Sigmoid colon (tissue), 7 donors: ENCODE data around the gene FBXO2. TPM values are rescaled to one million over a fixed set of nuclear protein-coding genes. Genes with fewer than 3 reads are reported as not detected.

Experiments
- DNase-seq: peaks from one replicate; pipeline ENCODE4 v3.0.0-alpha.2; 2019
- H3K27ac ChIP-seq, 4 donors: fragments of 200-600 bp; sonication (generic); one replicate each; pipeline ENCODE4 v1.5.1; 2016 to 2019; ENCODE audit warnings: mild to moderate bottlenecking in 1 of 4
- H3K27me3 ChIP-seq, 3 donors: fragments of 200-600 bp; sonication (generic); one replicate each; pipeline ENCODE4 v1.5.1; 2019; ENCODE audit warnings: mild to moderate bottlenecking in 1 of 3
- H3K36me3 ChIP-seq, 4 donors: fragments of 200-600 bp; sonication (generic); one replicate each; pipeline ENCODE4 v1.5.1; 2016 to 2019
- H3K4me1 ChIP-seq, 4 donors: fragments of 200-600 bp; sonication (generic); one replicate each; pipeline ENCODE4 v1.5.1; 2017 to 2019
- H3K4me3 ChIP-seq, 4 donors: fragments of 200-600 bp; sonication (generic); one replicate each; pipeline ENCODE4 v1.5.1; 2017 to 2019; ENCODE audit warnings: mild to moderate bottlenecking in 2 of 4, moderate library complexity in 1 of 4
- H3K9me3 ChIP-seq, 4 donors: fragments of 200-600 bp in 3 of 4; sonication (generic) in 3 of 4; one replicate each; pipeline versions ENCODE4 v1.5.1 to v1.6.1; 2013 to 2019
- CTCF ChIP-seq, 4 experiments: fragments of 450-650 bp in 3 of 4; fragments of 200-600 bp in 1 of 4; IDR thresholded peaks; one replicate each; pipeline ENCODE4 v1.5.1; 2016 to 2019; ENCODE audit warnings: antibody characterized with exemption in 4 of 4, mild to moderate bottlenecking in 3 of 4, moderate library complexity in 2 of 4
- EP300 ChIP-seq, 4 donors: sonication (generic); formaldehyde crosslinking; IDR thresholded peaks; one replicate each; pipeline ENCODE4 v1.6.1; 2017; ENCODE audit warnings: antibody characterized with exemption in 4 of 4
- POLR2A ChIP-seq, 2 donors: fragments of 450-650 bp; IDR thresholded peaks; one replicate each; pipeline ENCODE4 v1.6.1; 2016; ENCODE audit warnings: antibody characterized with exemption in 2 of 2, mild to moderate bottlenecking in 2 of 2, moderate library complexity in 2 of 2
- POLR2AphosphoS5 ChIP-seq, 4 donors: sonication (generic); formaldehyde crosslinking; IDR thresholded peaks; one replicate each; pipeline ENCODE4 v1.6.1; 2017; ENCODE audit warnings: antibody characterized with exemption in 4 of 4
- WGBS, 2 donors: extraction: QIAGEN DNeasy Blood & Tissue Kit; methylation state at CpG; one replicate each; pipeline ENCODE4 v1.1.7; 2013; 5-methylcytosine and 5-hydroxymethylcytosine counted together
- intact Hi-C: fragments of 100-400 bp; cut with DNase I; formaldehyde crosslinking; loops from one replicate; pipeline ENCODE4 v1.15.1; 2023
- polyA plus RNA-seq, 3 donors: library from polyadenylated mRNA; stranded (reverse); fragments of 200-250 nt; gene quantifications; one replicate each; pipeline ENCODE4 v1.2.3, GENCODE V29; 2013
- total RNA-seq, 4 donors: library from RNA; depleted of rRNA; stranded (reverse); fragments of >200 nt; gene quantifications; one replicate each; pipeline ENCODE4 v1.1.0, GENCODE V29; 2016
- donor health status: healthy with polysubstance abuse.
- donor health status: Bipolar disorder and iron deficiency.
- donor health status: healthy.

Gene FBXO2
- total and polyA plus RNA-seq, 7 donors = 1.2 to 9.7 (median 3.9) TPM; not detected in 1

- Histone ChIP-seq H3K4me3 (peak overlapping the region; percentile 35 to 86 (median 72)), H3K27me3 (no peaks in the 10 kb centered on the region), H3K27ac (peak overlapping the region; percentile 85 to 87 (median 86)), H3K36me3 (peaks cover 0 to 30% (median 3%) of the 10 kb centered on the region in 4 donors), H3K9me3 (no peaks in the 10 kb centered on the region), H3K4me1 (peaks cover 2 to 12% (median 5%) of the 10 kb centered on the region in 4 donors)
- intact Hi-C loops = loop anchor here (2.0 kb wide), 2 partner anchors 16 to 54 kb away; partner anchors contain the start of gene MAD2L2
- TF ChIP-seq POLR2AphosphoS5 (IDR thresholded peaks at IDR 0.05) (no peak), CTCF (IDR thresholded peaks at IDR 0.05) (peak in 1 of 4 experiments; percentile 28)
- WGBS, 2 donors = 1% methylated on average over 66 of the region's 66 CpGs
- no peak for DNase-seq
These were observed 10.3 kb upstream of the FBXO2 start for GRCh38 chr1:11664336-11665065.

GRCh38 chr1:11661103-11661502 is 6.9 kb upstream of the FBXO2 start:
- intact Hi-C loops = no loop called here
- Histone ChIP-seq H3K9me3 (no peaks in the 10 kb centered on the region), H3K4me3 (no peak overlapping the region), H3K27me3 (no peaks in the 10 kb centered on the region), H3K36me3 (peaks cover 0 to 42% (median 3%) of the 10 kb centered on the region in 4 donors), H3K4me1 (peaks cover 2 to 12% (median 5%) of the 10 kb centered on the region in 4 donors), H3K27ac (no peak overlapping the region)
- WGBS, 2 donors = 92 to 94% methylated on average over 17 of the region's 17 CpGs
- TF ChIP-seq EP300 (IDR thresholded peaks at IDR 0.05) = no peak
- no peak for TF ChIP-seq CTCF (IDR thresholded peaks at IDR 0.05)
- no peak for TF ChIP-seq POLR2AphosphoS5 (IDR thresholded peaks at IDR 0.05)
- no peak for TF ChIP-seq POLR2A (IDR thresholded peaks at IDR 0.05)
- no peak for DNase-seq

GRCh38 chr1:11659748-11660147 is 5.5 kb upstream of the FBXO2 start:
- intact Hi-C loops = no loop called here
- 85 to 87% methylated on average over 4 of the region's 4 CpGs for WGBS, 2 donors
- DNase-seq = no peak
- Histone ChIP-seq H3K27me3 (no peaks in the 10 kb centered on the region), H3K4me1 (peaks cover 2 to 19% (median 16%) of the 10 kb centered on the region in 4 donors), H3K9me3 (no peaks in the 10 kb centered on the region), H3K36me3 (peaks cover 0 to 42% (median 3%) of the 10 kb centered on the region in 4 donors), H3K27ac (no peak overlapping the region), H3K4me3 (no peak overlapping the region)
- TF ChIP-seq CTCF (IDR thresholded peaks at IDR 0.05) = no peak
- TF ChIP-seq POLR2A (IDR thresholded peaks at IDR 0.05) = no peak
- no peak for TF ChIP-seq EP300 (IDR thresholded peaks at IDR 0.05)
- no peak for TF ChIP-seq POLR2AphosphoS5 (IDR thresholded peaks at IDR 0.05)

- intact Hi-C loops = no loop called here
- Histone ChIP-seq H3K27me3 (no peaks in the 10 kb centered on the region), H3K4me1 (peaks cover 0 to 20% (median 16%) of the 10 kb centered on the region in 4 donors), H3K36me3 (peaks cover 0 to 42% (median 3%) of the 10 kb centered on the region in 4 donors), H3K4me3 (no peak overlapping the region), H3K27ac (no peak overlapping the region), H3K9me3 (no peaks in the 10 kb centered on the region)
- no peak for TF ChIP-seq EP300 (IDR thresholded peaks at IDR 0.05)
- no peak for TF ChIP-seq POLR2A (IDR thresholded peaks at IDR 0.05)
- no peak for TF ChIP-seq CTCF (IDR thresholded peaks at IDR 0.05)
- no peak for TF ChIP-seq POLR2AphosphoS5 (IDR thresholded peaks at IDR 0.05)
- no peak for DNase-seq
- WGBS, 2 donors = 87 to 92% methylated on average over 23 of the region's 23 CpGs
These were observed 4.3 kb upstream of the FBXO2 start for GRCh38 chr1:11658542-11658941.
